NCI-H1436 treated with DMSO at 0.1 percent for 48 hours (cell line): ENCODE data around the gene GALR2.

Experiments
- DNase-seq: peaks from one replicate; lab custom pipeline; 2025; lab: John Stamatoyannopoulos, UW

GALR2 gene

GRCh38 chr17:76095943-76096342, 21.4 kb downstream of the GALR2 start:
- no peak for DNase-seq

GRCh38 chr17:76097716-76098295, 23.2 kb downstream of the GALR2 start:
- no peak for DNase-seq

GRCh38 chr17:76102944-76103273, 28.3 kb downstream of the GALR2 start:
- DNase-seq, result no peak

- DNase-seq, result peak; percentile 44
These were observed 28.9 kb downstream of the GALR2 start, which contains the start of gene EXOC7 for GRCh38 chr17:76103274-76104139. Gene EXOC7 (minus strand): TSS chr17:76103787. CDS start chr17:76103692, 95 bp downstream.

GRCh38 chr17:76104140-76104895, 29.7 kb downstream of the GALR2 start:
- no peak for DNase-seq

GRCh38 chr17:76104896-76105231, 30.3 kb downstream of the GALR2 start:
- no peak for DNase-seq

- DNase-seq, result no peak
These were observed 32.1 kb downstream of the GALR2 start for GRCh38 chr17:76106703-76107102.

GRCh38 chr17:76107509-76107908, 32.9 kb downstream of the GALR2 start:
- DNase-seq, result no peak

- no peak for DNase-seq
These were observed 37.4 kb downstream of the GALR2 start for GRCh38 chr17:76111956-76112355.

GRCh38 chr17:76115138-76115754, 40.7 kb downstream of the GALR2 start:
- no peak for DNase-seq

GRCh38 chr17:76119409-76120371, 45.1 kb downstream of the GALR2 start:
- no peak for DNase-seq

- DNase-seq, result no peak
These were observed 46.1 kb downstream of the GALR2 start for GRCh38 chr17:76120658-76121008.

- DNase-seq, result no peak
These were observed 47.4 kb downstream of the GALR2 start for GRCh38 chr17:76121932-76122430.

GRCh38 chr17:76122431-76123190, 48.0 kb downstream of the GALR2 start:
- DNase-seq, result no peak

- no peak for DNase-seq
These were observed 48.6 kb downstream of the GALR2 start for GRCh38 chr17:76123191-76123499.

GRCh38 chr17:76123749-76124581, 49.4 kb downstream of the GALR2 start:
- DNase-seq, result no peak

GRCh38 chr17:76124582-76125390, 50.2 kb downstream of the GALR2 start:
- DNase-seq, result no peak

- DNase-seq, result no peak
These were observed 50.8 kb downstream of the GALR2 start for GRCh38 chr17:76125391-76125675.

GRCh38 chr17:76125922-76126321, 51.3 kb downstream of the GALR2 start:
- no peak for DNase-seq
